Measurements from ENCODE around the gene AP4M1.

Gene AP4M1

GRCh38 chr7:100101016-100101862, at the start of gene AP4M1, which contains the start of gene MCM7:
Gene AP4M1, plus strand, starts transcription at chr7:100101643. Its CDS starts 72 bp downstream, at chr7:100101715.
Gene MCM7, minus strand, starts transcription at chr7:100101397. Its CDS starts 103 bp downstream, at chr7:100101294.
- FAIRE-seq, result peak; percentile 39

- FAIRE-seq, result no peak
These were observed 48.2 kb upstream of the AP4M1 start for GRCh38 chr7:100053215-100053614.

GRCh38 chr7:100057006-100057405, 44.4 kb upstream of the AP4M1 start:
- no peak for FAIRE-seq

- no peak for FAIRE-seq
These were observed 42.1 kb upstream of the AP4M1 start for GRCh38 chr7:100059251-100059739.

GRCh38 chr7:100061518-100062193, 39.8 kb upstream of the AP4M1 start:
- no peak for FAIRE-seq

GRCh38 chr7:100063376-100063775, 38.1 kb upstream of the AP4M1 start:
- no peak for FAIRE-seq

GRCh38 chr7:100064162-100064561, 37.3 kb upstream of the AP4M1 start:
- FAIRE-seq, result no peak

GRCh38 chr7:100065452-100066186, 35.8 kb upstream of the AP4M1 start:
- no peak for FAIRE-seq

GRCh38 chr7:100066953-100067352, 34.5 kb upstream of the AP4M1 start:
- no peak for FAIRE-seq

- FAIRE-seq, result no peak
These were observed 31.5 kb upstream of the AP4M1 start for GRCh38 chr7:100069991-100070390.

- no peak for FAIRE-seq
These were observed 30.3 kb upstream of the AP4M1 start for GRCh38 chr7:100071018-100071723.

GRCh38 chr7:100072462-100072861, 29.0 kb upstream of the AP4M1 start:
- no peak for FAIRE-seq

- FAIRE-seq, result no peak
These were observed 26.6 kb upstream of the AP4M1 start for GRCh38 chr7:100074841-100075240.

- FAIRE-seq, result no peak
These were observed 26.0 kb upstream of the AP4M1 start for GRCh38 chr7:100075418-100075817.

GRCh38 chr7:100077205-100077604, 24.2 kb upstream of the AP4M1 start:
- FAIRE-seq, result no peak

GRCh38 chr7:100079024-100079560, 22.4 kb upstream of the AP4M1 start:
- no peak for FAIRE-seq

- FAIRE-seq, result no peak
These were observed 20.4 kb upstream of the AP4M1 start for GRCh38 chr7:100080907-100081534.

- FAIRE-seq, result peak; percentile 82
These were observed 19.8 kb upstream of the AP4M1 start, which contains the start of gene ZNF3 for GRCh38 chr7:100081535-100082102. Gene ZNF3, minus strand, starts transcription at chr7:100081723. Its CDS starts 4,366 bp downstream, at chr7:100077357.

- no peak for FAIRE-seq
These were observed 18.5 kb upstream of the AP4M1 start for GRCh38 chr7:100082978-100083377.

- no peak for FAIRE-seq
These were observed 15.9 kb upstream of the AP4M1 start for GRCh38 chr7:100085515-100085914.

GRCh38 chr7:100087055-100087750, 14.2 kb upstream of the AP4M1 start:
- FAIRE-seq, result peak; percentile 90
